ENCODE results near the gene ATP13A3. TPM values are rescaled to one million over a fixed set of nuclear protein-coding genes. Genes with fewer than 3 reads are reported as not detected.

ATP13A3 gene
- total and polyA plus RNA-seq, 12 donors = 17.6 to 111 (median 63.3) TPM

- WGBS, 4 donors = 76 to 91% (median 85%) methylated on average over 14 of the region's 14 CpGs
- peaks cover 0 to 7% of the 10 kb centered on the region in 2 donors for H3K4me1 ChIP-seq (replicated peaks in 1 of 2)
- H3K4me3 ChIP-seq = no peak overlapping the region
- H3K27me3 ChIP-seq = no peaks in the 10 kb centered on the region
- no peaks in the 10 kb centered on the region for H3K36me3 ChIP-seq (replicated peaks in 1 of 2)
- no peak overlapping the region for H3K27ac ChIP-seq
- TF ChIP-seq CTCF (IDR thresholded peaks at IDR 0.05) = no peak
- TF ChIP-seq POLR2A (IDR thresholded peaks at IDR 0.05) = no peak
- no peaks in the 10 kb centered on the region for H3K9me3 ChIP-seq (replicated peaks in 1 of 3)
- intact Hi-C loops (cut with DNase I) = no loop called here
- DNase-seq = peak in 1 of 7 donors; percentile 9
Observed at GRCh38 chr3:194508491-194509453, 22.0 kb upstream of the ATP13A3 start.

DNA sequence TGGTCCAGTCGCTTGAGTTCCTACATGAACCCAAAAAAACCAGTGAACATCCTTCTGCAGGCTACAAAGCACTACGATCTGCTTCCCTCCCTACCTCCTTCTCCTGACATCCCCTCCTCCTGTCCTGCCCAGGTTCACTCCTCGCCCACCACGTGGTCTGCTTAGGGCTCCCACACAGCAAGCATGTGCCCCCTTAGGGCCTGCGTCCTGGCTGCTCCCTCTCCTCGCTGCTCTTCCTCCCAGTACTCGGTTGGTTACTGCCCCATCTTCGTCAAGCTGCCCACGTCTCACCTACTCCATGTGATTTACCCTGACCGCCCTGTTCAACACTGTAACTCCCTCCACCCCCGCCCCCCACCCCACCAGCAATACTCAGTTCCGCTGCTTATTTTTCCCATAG is 20.8 kb upstream of the ATP13A3 start:
- no peaks in the 10 kb centered on the region for H3K36me3 ChIP-seq (replicated peaks in 1 of 2)
- no peak overlapping the region for H3K27ac ChIP-seq
- DNase-seq = peak in 2 of 7 donors; percentile 8 to 11
- TF ChIP-seq POLR2A (IDR thresholded peaks at IDR 0.05) = no peak
- TF ChIP-seq CTCF (IDR thresholded peaks at IDR 0.05) = no peak
- peaks cover 0 to 7% of the 10 kb centered on the region in 2 donors for H3K4me1 ChIP-seq (replicated peaks in 1 of 2)
- H3K9me3 ChIP-seq (replicated peaks in 1 of 3) = no peaks in the 10 kb centered on the region
- WGBS, 4 donors = 92 to 96% (median 94%) methylated on average over 12 of the region's 12 CpGs
- intact Hi-C loops (cut with DNase I) = no loop called here
- no peaks in the 10 kb centered on the region for H3K27me3 ChIP-seq
- H3K4me3 ChIP-seq = no peak overlapping the region

GRCh38 chr3:194505791-194506415 is 19.1 kb upstream of the ATP13A3 start:
- H3K9me3 ChIP-seq (replicated peaks in 1 of 3) = no peaks in the 10 kb centered on the region
- H3K36me3 ChIP-seq (replicated peaks in 1 of 2) = no peaks in the 10 kb centered on the region
- H3K4me1 ChIP-seq (replicated peaks in 1 of 2) = peaks cover 0 to 7% of the 10 kb centered on the region in 2 donors
- H3K27me3 ChIP-seq = no peaks in the 10 kb centered on the region
- H3K4me3 ChIP-seq = no peak overlapping the region
- WGBS, 4 donors = 33 to 45% (median 43%) methylated on average over 5 of the region's 5 CpGs
- no peak overlapping the region for H3K27ac ChIP-seq
- intact Hi-C loops (cut with DNase I) = no loop called here
- TF ChIP-seq POLR2A (IDR thresholded peaks at IDR 0.05) (no peak), CTCF (IDR thresholded peaks at IDR 0.05) (no peak)
- peak in 1 of 7 donors; percentile 47 for DNase-seq

DNA sequence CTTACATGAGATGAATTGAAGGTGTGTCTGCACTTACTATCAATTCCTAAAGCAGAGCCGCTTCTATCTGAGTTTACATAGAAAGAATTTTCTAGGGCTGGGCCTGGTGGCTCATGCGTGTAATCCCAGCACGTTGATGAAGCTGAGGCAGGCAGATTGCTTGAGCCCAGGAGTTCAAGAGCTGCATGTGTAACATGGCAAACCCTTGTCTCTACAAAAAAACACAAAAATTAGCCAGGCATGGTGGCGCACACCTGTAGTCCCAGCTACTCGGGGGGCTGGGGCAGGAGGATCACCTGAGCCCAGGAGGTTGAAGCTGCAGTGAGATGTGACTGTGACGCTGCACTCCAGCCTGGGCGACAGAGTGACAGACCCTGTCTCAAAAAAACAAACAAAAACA is 18.1 kb upstream of the ATP13A3 start:
- 92 to 97% (median 97%) methylated on average over 7 of the region's 7 CpGs for WGBS, 4 donors
- H3K27ac ChIP-seq = no peak overlapping the region
- H3K27me3 ChIP-seq = no peaks in the 10 kb centered on the region
- peaks cover 0 to 7% of the 10 kb centered on the region in 2 donors for H3K4me1 ChIP-seq (replicated peaks in 1 of 2)
- no peaks in the 10 kb centered on the region for H3K9me3 ChIP-seq (replicated peaks in 1 of 3)
- DNase-seq = peak in 1 of 7 donors; percentile 6
- no peak overlapping the region for H3K4me3 ChIP-seq
- H3K36me3 ChIP-seq (replicated peaks in 1 of 2) = no peaks in the 10 kb centered on the region
- intact Hi-C loops (cut with DNase I) = no loop called here
- no peak for TF ChIP-seq CTCF (IDR thresholded peaks at IDR 0.05)
- TF ChIP-seq POLR2A (IDR thresholded peaks at IDR 0.05) = no peak
